IMR-90 (cell line): Measurements from ENCODE around the gene GAS7. TPM values are rescaled to one million over a fixed set of nuclear protein-coding genes. Genes with fewer than 3 reads are reported as not detected.

Experiments
- ATAC-seq: fragments of 200-7000 bp; cut with Tn5 transposase; 2 replicates; pipeline ENCODE4 v1.9.1; 2020; ENCODE audit warnings: low read depth, mild to moderate bottlenecking, moderate library complexity
- BruUV-seq: library from RNA; stranded (reverse); fragments of 400-500 nt; replicated peaks from 2 replicates; lab custom pipeline; 2021; lab: Mats Ljungman, UMichigan
- CTCF ChIA-PET: fragments of 300-600 bp; formaldehyde crosslinking; extraction: SDS; loops from one replicate; lab custom pipeline; 2021; ENCODE audit warnings: antibody characterized with exemption; lab: Yijun Ruan, JAX
- POLR2A ChIA-PET: fragments of 300-600 bp; sonication (Branson Sonifier 250); formaldehyde crosslinking; loops from one replicate; lab custom pipeline; 2022; ENCODE audit warnings: antibody characterized with exemption; ENCODE audit not compliant: unreplicated experiment; lab: Charles Lee
- DNase-seq: peaks from one replicate; pipeline ENCODE4 v3.0.0; 2013
- H2AFZ ChIP-seq: replicated peaks from 2 replicates; pipeline ENCODE3; 2013; ENCODE audit warnings: low read length, mild to moderate bottlenecking; ENCODE audit not compliant: poor library complexity
- H2AK5ac ChIP-seq: 2 replicates; pipeline ENCODE4 v1.6.1; 2013; ENCODE audit warnings: low read depth, low read length, inconsistent platforms
- H2AK9ac ChIP-seq: replicated peaks from 2 replicates; pipeline ENCODE3; 2013; ENCODE audit warnings: mild to moderate bottlenecking, low read depth, low read length, moderate library complexity; ENCODE audit not compliant: poor library complexity
- H2BK120ac ChIP-seq: 2 replicates; pipeline ENCODE4 v1.6.1; 2013; ENCODE audit warnings: low read depth, low read length, inconsistent platforms
- H2BK15ac ChIP-seq: 3 replicates; pipeline ENCODE4 v1.6.1; 2013; ENCODE audit warnings: low read depth, low read length, inconsistent platforms
- H2BK20ac ChIP-seq: 2 replicates; pipeline ENCODE4 v1.6.1; 2013; ENCODE audit warnings: low read depth, mild to moderate bottlenecking, inconsistent platforms, low read length, moderate library complexity
- H2BK5ac ChIP-seq: 2 replicates; pipeline ENCODE4 v1.6.1; 2013; ENCODE audit warnings: mild to moderate bottlenecking, low read depth, low read length, inconsistent platforms; ENCODE audit not compliant: poor library complexity, severe bottlenecking
- H3K14ac ChIP-seq: replicated peaks from 2 replicates; pipeline ENCODE4 v1.6.1; 2013; ENCODE audit warnings: low read depth, low read length, inconsistent platforms
- H3K18ac ChIP-seq: 2 replicates; pipeline ENCODE4 v1.6.1; 2013; ENCODE audit warnings: low read depth, low read length, control low read depth
- H3K23ac ChIP-seq: 2 replicates; pipeline ENCODE4 v1.6.1; 2013; ENCODE audit warnings: low read depth, low read length, inconsistent platforms
- H3K27ac ChIP-seq: 2 replicates; pipeline ENCODE4 v1.5.1; 2013; ENCODE audit warnings: mild to moderate bottlenecking, control low read depth, low read length; ENCODE audit not compliant: insufficient read depth
- H3K27me3 ChIP-seq: 2 replicates; pipeline ENCODE4 v1.6.1; 2013; ENCODE audit warnings: low read length; ENCODE audit not compliant: control insufficient read depth, insufficient read depth
- H3K36me3 ChIP-seq: 2 replicates; pipeline ENCODE4 v1.6.1; 2013; ENCODE audit warnings: low read length, mixed read lengths; ENCODE audit not compliant: control insufficient read depth, insufficient read depth
- H3K4ac ChIP-seq: 2 replicates; pipeline ENCODE4 v1.6.1; 2013; ENCODE audit warnings: low read depth, low read length, inconsistent platforms
- H3K4me1 ChIP-seq: 2 replicates; pipeline ENCODE4 v1.6.1; 2013; ENCODE audit warnings: low read length, mixed read lengths; ENCODE audit not compliant: control insufficient read depth, insufficient read depth
- H3K4me2 ChIP-seq: 2 replicates; pipeline ENCODE4 v1.6.1; 2013; ENCODE audit warnings: low read depth, mild to moderate bottlenecking, control low read depth, low read length, moderate library complexity
- H3K4me3 ChIP-seq: 2 replicates; pipeline ENCODE4 v1.5.1; 2013; ENCODE audit warnings: low read depth, mild to moderate bottlenecking, control low read depth, low read length, moderate library complexity; ENCODE audit not compliant: insufficient read depth
- H3K56ac ChIP-seq: 2 replicates; pipeline ENCODE4 v1.6.1; 2013; ENCODE audit warnings: low read length, inconsistent platforms; ENCODE audit not compliant: insufficient read depth; ENCODE audit errors: extremely low read depth
- H3K79me1 ChIP-seq, 2 experiments: 2 replicates each; pipeline ENCODE4 v1.6.1; 2013; ENCODE audit warnings: low read length in 2 of 2, inconsistent platforms in 1 of 2, low read depth in 1 of 2
- H3K9ac ChIP-seq: 2 replicates; pipeline ENCODE4 v1.6.1; 2013; ENCODE audit warnings: low read depth, low read length, control low read depth
- H3K9me1 ChIP-seq: 2 replicates; pipeline ENCODE4 v1.6.1; 2013; ENCODE audit warnings: low read length, inconsistent platforms; ENCODE audit not compliant: insufficient read depth
- H3K9me3 ChIP-seq: 2 replicates; pipeline ENCODE4 v1.6.1; 2013; ENCODE audit warnings: low read length; ENCODE audit not compliant: control insufficient read depth, insufficient read depth
- H4K20me1 ChIP-seq: 2 replicates; pipeline ENCODE4 v1.6.1; 2013; ENCODE audit warnings: low read length, inconsistent platforms; ENCODE audit not compliant: insufficient read depth
- H4K5ac ChIP-seq: 2 replicates; pipeline ENCODE4 v1.6.1; 2013; ENCODE audit warnings: mild to moderate bottlenecking, low read depth, low read length, control low read depth
- H4K8ac ChIP-seq, 2 experiments: 2 replicates each; pipeline ENCODE4 v1.6.1; 2013; ENCODE audit warnings: low read depth in 2 of 2, low read length in 2 of 2, control low read depth in 1 of 2, inconsistent platforms in 1 of 2
- H4K91ac ChIP-seq: 2 replicates; pipeline ENCODE4 v1.6.1; 2013; ENCODE audit warnings: low read depth, low read length, inconsistent platforms; ENCODE audit not compliant: insufficient read depth
- MXI1 ChIP-seq: IDR thresholded peaks from 2 replicates; pipeline ENCODE4 v1.6.1; 2012; ENCODE audit warnings: low read depth, mild to moderate bottlenecking, low read length, moderate library complexity, borderline replicate concordance
- NFE2L2 ChIP-seq: fragments of 150-350 bp; IDR thresholded peaks from 2 replicates; pipeline ENCODE4 v1.6.1; 2016; ENCODE audit warnings: low read depth, mild to moderate bottlenecking, low read length
- RAD21 ChIP-seq: IDR thresholded peaks from 2 replicates; pipeline ENCODE4 v1.6.1; 2012; ENCODE audit warnings: low read length, improper control_type of control experiment
- RFX5 ChIP-seq: IDR thresholded peaks from 2 replicates; pipeline ENCODE4 v1.8.0; 2012; ENCODE audit warnings: low read depth, mild to moderate bottlenecking, low read length, moderate library complexity
- WGBS, 2 experiments: methylation state at CpG; one replicate each; pipeline versions ENCODE4 v1.1.5 to v1.1.7; 2013; ENCODE audit warnings: missing lambda C conversion rate in 2 of 2; ENCODE audit not compliant: insufficient read length in 1 of 2; ENCODE audit errors: extremely low coverage in 2 of 2; 5-methylcytosine and 5-hydroxymethylcytosine counted together
- dilution Hi-C: fragments of 300-500 bp; cut with HindIII; formaldehyde crosslinking; loops from one replicate; pipeline ENCODE4 v1.14.3; 2018; ENCODE audit warnings: low sequenced_read_pairs; ENCODE audit not compliant: unreplicated experiment
- in situ Hi-C: fragments of 300-500 bp; cut with MboI; formaldehyde crosslinking; loops from 3 replicates; pipeline ENCODE4 v1.14.3; 2019; ENCODE audit warnings: low sequenced_read_pairs, inconsistent platforms, mixed read lengths
- intact Hi-C: fragments of 100-400 bp; cut with micrococcal nuclease; formaldehyde crosslinking; loops from 2 replicates; pipeline ENCODE4 v1.10.0; 2022
- polyA plus RNA-seq, 3 experiments: library from polyadenylated mRNA; depleted of rRNA; stranded (reverse); fragments of >200 nt; gene quantifications; 2 replicates each; pipeline ENCODE4 v1.2.3, GENCODE V29; 2012; ENCODE audit warnings: low replicate concordance in 1 of 3
- total RNA-seq: library from RNA; depleted of rRNA; stranded (reverse); fragments of >200 nt; gene quantifications from 2 replicates; pipeline ENCODE4 v1.2.3, GENCODE V29; 2012
- TF ChIP-seq, protein P1 (sequence below): fragments of 150-350 bp; IDR thresholded peaks from 2 replicates; pipeline ENCODE4 v1.6.1; 2017; ENCODE audit warnings: mild to moderate bottlenecking, antibody characterized with exemption, low read length, low read depth
- TF ChIP-seq, protein P2 (sequence below): conservative IDR thresholded peaks from 2 replicates; pipeline ENCODE4 v1.5.1; 2012; ENCODE audit warnings: mild to moderate bottlenecking, low read depth, low read length, improper control_type of control experiment

The GAS7 gene
- total and polyA plus RNA-seq, 2 of the 4 experiments (the other 2 are of a cell fraction): 4.6 to 5.0 TPM

DNA sequence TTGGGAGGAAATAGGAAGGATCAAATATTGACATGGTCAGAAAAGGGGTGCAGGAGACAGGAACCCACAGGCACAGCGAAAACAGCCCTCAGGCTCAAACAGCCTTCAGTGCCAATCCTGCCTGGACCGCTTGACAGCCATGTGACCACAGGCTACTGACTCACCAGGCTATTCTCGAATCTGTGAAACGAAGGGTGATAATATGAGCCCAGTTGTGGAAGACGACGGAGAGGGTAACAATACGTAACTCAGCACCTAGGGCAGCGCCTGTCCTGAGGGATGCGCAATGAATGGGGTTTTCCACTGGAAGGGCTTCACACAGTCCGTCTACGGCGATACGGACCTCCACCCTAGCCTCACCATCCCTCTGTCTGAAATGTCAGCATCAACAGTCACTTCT, 176.0 kb downstream of the GAS7 start:
- ATAC-seq: no peak
- no peak overlapping the region for H2AK9ac ChIP-seq
- no peak overlapping the region for H3K18ac ChIP-seq
- no TSS peak for BruUV-seq
- H3K4me1 ChIP-seq: peaks cover 2% of the 10 kb centered on the region; the same call in 1 of the 2 replicates
- CTCF ChIA-PET: no interaction called here
- DNase-seq: no peak
- H4K8ac ChIP-seq: no peak overlapping the region
- no peak overlapping the region for H2AFZ ChIP-seq
- H3K23ac ChIP-seq: no peak overlapping the region
- intact Hi-C loops: no loop called here
- 67% methylated on average over 1 of the region's 13 CpGs; no CpG with 5 or more reads in 1 of the 2 experiments for WGBS, 2 experiments
- no peak overlapping the region for H2BK15ac ChIP-seq
- no peaks in the 10 kb centered on the region for H3K36me3 ChIP-seq
- TF ChIP-seq, protein P1, sequence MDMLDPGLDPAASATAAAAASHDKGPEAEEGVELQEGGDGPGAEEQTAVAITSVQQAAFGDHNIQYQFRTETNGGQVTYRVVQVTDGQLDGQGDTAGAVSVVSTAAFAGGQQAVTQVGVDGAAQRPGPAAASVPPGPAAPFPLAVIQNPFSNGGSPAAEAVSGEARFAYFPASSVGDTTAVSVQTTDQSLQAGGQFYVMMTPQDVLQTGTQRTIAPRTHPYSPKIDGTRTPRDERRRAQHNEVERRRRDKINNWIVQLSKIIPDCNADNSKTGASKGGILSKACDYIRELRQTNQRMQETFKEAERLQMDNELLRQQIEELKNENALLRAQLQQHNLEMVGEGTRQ: no peak
- TF ChIP-seq RFX5 (no peak), MXI1 (no peak), RAD21 (no peak), NFE2L2 (no peak)
- TF ChIP-seq, protein P2, sequence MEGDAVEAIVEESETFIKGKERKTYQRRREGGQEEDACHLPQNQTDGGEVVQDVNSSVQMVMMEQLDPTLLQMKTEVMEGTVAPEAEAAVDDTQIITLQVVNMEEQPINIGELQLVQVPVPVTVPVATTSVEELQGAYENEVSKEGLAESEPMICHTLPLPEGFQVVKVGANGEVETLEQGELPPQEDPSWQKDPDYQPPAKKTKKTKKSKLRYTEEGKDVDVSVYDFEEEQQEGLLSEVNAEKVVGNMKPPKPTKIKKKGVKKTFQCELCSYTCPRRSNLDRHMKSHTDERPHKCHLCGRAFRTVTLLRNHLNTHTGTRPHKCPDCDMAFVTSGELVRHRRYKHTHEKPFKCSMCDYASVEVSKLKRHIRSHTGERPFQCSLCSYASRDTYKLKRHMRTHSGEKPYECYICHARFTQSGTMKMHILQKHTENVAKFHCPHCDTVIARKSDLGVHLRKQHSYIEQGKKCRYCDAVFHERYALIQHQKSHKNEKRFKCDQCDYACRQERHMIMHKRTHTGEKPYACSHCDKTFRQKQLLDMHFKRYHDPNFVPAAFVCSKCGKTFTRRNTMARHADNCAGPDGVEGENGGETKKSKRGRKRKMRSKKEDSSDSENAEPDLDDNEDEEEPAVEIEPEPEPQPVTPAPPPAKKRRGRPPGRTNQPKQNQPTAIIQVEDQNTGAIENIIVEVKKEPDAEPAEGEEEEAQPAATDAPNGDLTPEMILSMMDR: no peak
- no peak overlapping the region for H2BK5ac ChIP-seq
- in situ Hi-C loops: no loop called here
- dilution Hi-C loops: no loop called here
- no peak overlapping the region for H4K91ac ChIP-seq
- no peak overlapping the region for H3K4ac ChIP-seq
- no peak overlapping the region for H2BK20ac ChIP-seq
- no peak overlapping the region for H3K4me3 ChIP-seq
- POLR2A ChIA-PET: no interaction called here
- no peaks in the 10 kb centered on the region for H3K9me3 ChIP-seq
- no peaks in the 10 kb centered on the region for H3K27me3 ChIP-seq
- H2AK5ac ChIP-seq: no peak overlapping the region
- no peak overlapping the region for H4K5ac ChIP-seq
- H3K56ac ChIP-seq: no peak overlapping the region
- no peaks in the 10 kb centered on the region for H3K79me1 ChIP-seq
- H4K20me1 ChIP-seq: no peaks in the 10 kb centered on the region
- no peak overlapping the region for H3K27ac ChIP-seq
- no peak overlapping the region for H3K9ac ChIP-seq
- no peak overlapping the region for H3K4me2 ChIP-seq
- no peak overlapping the region for H2BK120ac ChIP-seq
- H3K14ac ChIP-seq: no peak overlapping the region
- no peaks in the 10 kb centered on the region for H3K9me1 ChIP-seq
